ENCODE measurements around the gene CD300LG. TPM values are rescaled to one million over a fixed set of nuclear protein-coding genes. Genes with fewer than 3 reads are reported as not detected.
"Not testable (repeated sequence)": the region's sequence is repeated elsewhere in the genome, so short reads cannot be mapped to it uniquely, and the experiment has no call there.

CD300LG gene
- total and polyA plus RNA-seq, 4 experiments from 2014 or later: not detected

- Mint-ChIP-seq H3K27me3 (peaks cover 6 to 11% of the 10 kb centered on the region in 2 donors), H3K27ac (peak overlapping the region in 3 of 7 donors; percentile 3 to 42 (median 29)), H3K4me1 (no peaks in the 10 kb centered on the region), H3K9me3 (no peaks in the 10 kb centered on the region), H3K4me3 (no peak overlapping the region), H3K36me3 (no peaks in the 10 kb centered on the region)
- Histone ChIP-seq H3K27ac (ENCODE audit: low read depth, low read length) (no peak overlapping the region), H3K27me3 (ENCODE audit: insufficient read depth, low read length) (peaks cover 2% of the 10 kb centered on the region), H3K9me3 (ENCODE audit: control insufficient read depth in 1 of 2, low read length in 2 of 2) (no peaks in the 10 kb centered on the region), H3K36me3 (ENCODE audit: insufficient read depth, low read length) (no peaks in the 10 kb centered on the region), H3K4me1 (ENCODE audit: insufficient read depth, low read length) (no peaks in the 10 kb centered on the region), H3K4me3 (ENCODE audit: low read length in 2 of 2) (no peak overlapping the region)
- ChIA-PET CTCF (ENCODE audit: partially characterized antibody) (interaction anchor here (0.9 to 4.9 kb wide), 3 partner anchors 13 to 25 kb away, joined by 3 to 33 read pairs (median 3); no protein-coding TSS in a partner anchor), POLR2A (ENCODE audit: partially characterized antibody) (no interaction called here)
- intact Hi-C loops (cut with micrococcal nuclease): no loop called here
- DNase-seq: no peak
Measured at GRCh38 chr17:43891851-43892646, 45.1 kb downstream of the CD300LG start.

DNA sequence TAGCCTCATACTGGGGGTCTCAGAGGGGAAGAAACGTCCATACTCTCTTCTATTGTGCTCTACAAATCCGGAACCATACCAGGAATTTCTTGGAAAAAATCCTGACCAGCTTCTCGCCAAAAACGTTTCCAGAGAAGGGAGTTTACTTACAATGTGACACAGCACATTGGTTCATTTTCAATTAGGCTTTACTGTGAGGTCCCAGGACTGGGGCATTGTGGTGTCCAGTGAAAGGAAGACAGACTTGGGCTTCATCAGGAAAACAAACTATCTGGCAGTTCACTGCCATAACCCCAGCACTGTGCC is 45.6 kb downstream of the CD300LG start:
- Mint-ChIP-seq H3K27me3 (peaks cover 6 to 15% of the 10 kb centered on the region in 2 donors), H3K4me3 (no peak overlapping the region), H3K27ac (no peak overlapping the region), H3K36me3 (peaks cover 0 to under 1% of the 10 kb centered on the region in 2 donors), H3K4me1 (no peaks in the 10 kb centered on the region), H3K9me3 (peaks cover 0 to 1% (median 0%) of the 10 kb centered on the region in 8 donors)
- intact Hi-C loops (cut with micrococcal nuclease): no loop called here
- Histone ChIP-seq H3K27me3 (ENCODE audit: insufficient read depth, low read length) (peaks cover 2% of the 10 kb centered on the region), H3K4me3 (ENCODE audit: low read length in 2 of 2) (no peak overlapping the region), H3K27ac (ENCODE audit: low read depth, low read length) (no peak overlapping the region), H3K36me3 (ENCODE audit: insufficient read depth, low read length) (no peaks in the 10 kb centered on the region), H3K4me1 (ENCODE audit: insufficient read depth, low read length) (no peaks in the 10 kb centered on the region), H3K9me3 (ENCODE audit: control insufficient read depth in 1 of 2, low read length in 2 of 2) (no peaks in the 10 kb centered on the region)
- CTCF ChIA-PET (ENCODE audit: partially characterized antibody): interaction anchor here (1.1 to 4.9 kb wide), 2 partner anchors 13 to 17 kb away, joined by 3 to 33 read pairs; no protein-coding TSS in a partner anchor
- no peak for DNase-seq
- POLR2A ChIA-PET (ENCODE audit: partially characterized antibody): no interaction called here

DNA sequence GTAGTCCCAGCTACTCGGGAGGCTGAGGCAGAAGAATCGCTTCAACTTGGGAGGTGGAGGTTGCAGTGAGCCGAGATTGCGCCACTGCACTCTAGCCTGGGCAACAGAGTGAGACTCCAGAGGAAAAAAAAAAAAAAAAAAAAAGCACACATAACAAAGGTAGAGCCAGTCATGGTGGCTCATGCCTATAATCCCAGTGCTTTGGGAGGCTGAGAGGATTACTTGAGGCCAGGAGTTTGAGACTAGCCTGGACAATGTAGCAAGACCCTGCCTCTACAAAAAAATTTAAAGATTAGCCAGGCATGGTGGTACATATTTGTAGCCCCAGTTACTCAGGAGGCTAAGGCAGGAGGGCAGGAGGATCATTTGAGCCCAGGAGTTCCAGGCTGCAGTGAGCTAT is 47.5 kb downstream of the CD300LG start:
- intact Hi-C loops (cut with micrococcal nuclease); H3K4me3 Mint-ChIP-seq; H3K36me3 ChIP-seq (ENCODE audit: insufficient read depth, low read length); H3K4me1 ChIP-seq (ENCODE audit: insufficient read depth, low read length); POLR2A ChIA-PET (ENCODE audit: partially characterized antibody); H3K36me3 Mint-ChIP-seq; H3K4me3 ChIP-seq (ENCODE audit: low read length in 2 of 2); H3K27ac Mint-ChIP-seq; H3K27me3 ChIP-seq (ENCODE audit: insufficient read depth, low read length); H3K9me3 Mint-ChIP-seq; H3K27ac ChIP-seq (ENCODE audit: low read depth, low read length); DNase-seq; H3K9me3 ChIP-seq (ENCODE audit: control insufficient read depth in 1 of 2, low read length in 2 of 2); H3K4me1 Mint-ChIP-seq: not testable (repeated sequence)
- CTCF ChIA-PET (ENCODE audit: partially characterized antibody): interaction anchor here (0.8 to 4.9 kb wide), 4 partner anchors 12 to 26 kb away, joined by 3 to 33 read pairs (median 5); no protein-coding TSS in a partner anchor
- peaks cover 6 to 14% of the 10 kb centered on the region in 2 donors for H3K27me3 Mint-ChIP-seq

DNA sequence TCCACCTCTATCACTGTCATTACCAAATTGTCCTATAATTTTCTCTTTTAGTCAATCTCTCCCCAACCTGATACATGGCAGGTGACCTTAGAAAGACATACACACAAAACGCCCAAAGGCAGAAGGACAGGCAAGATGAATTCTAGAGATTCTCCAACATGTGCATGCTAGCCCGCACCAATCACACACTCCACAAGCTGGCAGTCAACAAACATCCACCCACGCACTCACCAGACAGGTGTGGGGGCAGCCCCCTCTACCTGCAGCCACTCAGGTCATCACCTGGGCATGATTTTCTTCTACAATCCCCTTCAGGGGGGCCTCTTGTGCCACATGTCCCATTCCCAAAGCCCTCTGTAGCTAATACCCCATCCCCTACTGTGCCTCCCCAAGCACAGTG is 50.9 kb downstream of the CD300LG start:
- Mint-ChIP-seq H3K4me1 (peaks cover 0 to 18% (median 9%) of the 10 kb centered on the region in 4 donors), H3K9me3 (peaks cover 0 to 1% (median 0%) of the 10 kb centered on the region in 8 donors), H3K27me3 (peaks cover 4 to 22% of the 10 kb centered on the region in 2 donors), H3K27ac (no peak overlapping the region), H3K4me3 (no peak overlapping the region), H3K36me3 (peaks cover 0 to 2% of the 10 kb centered on the region in 2 donors)
- H3K27ac ChIP-seq (ENCODE audit: low read depth, low read length): no peak overlapping the region
- H3K36me3 ChIP-seq (ENCODE audit: insufficient read depth, low read length): no peaks in the 10 kb centered on the region
- DNase-seq: no peak
- H3K27me3 ChIP-seq (ENCODE audit: insufficient read depth, low read length): peaks cover 2% of the 10 kb centered on the region
- CTCF ChIA-PET (ENCODE audit: partially characterized antibody): interaction anchor here (5.7 kb wide), 1 partner anchor 12 kb away, joined by 27 read pairs; no protein-coding TSS in a partner anchor
- peaks cover 14% of the 10 kb centered on the region for H3K4me1 ChIP-seq (ENCODE audit: insufficient read depth, low read length)
- H3K9me3 ChIP-seq (ENCODE audit: control insufficient read depth in 1 of 2, low read length in 2 of 2): no peaks in the 10 kb centered on the region
- POLR2A ChIA-PET (ENCODE audit: partially characterized antibody): no interaction called here
- intact Hi-C loops (cut with micrococcal nuclease): no loop called here
- no peak overlapping the region for H3K4me3 ChIP-seq (ENCODE audit: low read length in 2 of 2)

DNA sequence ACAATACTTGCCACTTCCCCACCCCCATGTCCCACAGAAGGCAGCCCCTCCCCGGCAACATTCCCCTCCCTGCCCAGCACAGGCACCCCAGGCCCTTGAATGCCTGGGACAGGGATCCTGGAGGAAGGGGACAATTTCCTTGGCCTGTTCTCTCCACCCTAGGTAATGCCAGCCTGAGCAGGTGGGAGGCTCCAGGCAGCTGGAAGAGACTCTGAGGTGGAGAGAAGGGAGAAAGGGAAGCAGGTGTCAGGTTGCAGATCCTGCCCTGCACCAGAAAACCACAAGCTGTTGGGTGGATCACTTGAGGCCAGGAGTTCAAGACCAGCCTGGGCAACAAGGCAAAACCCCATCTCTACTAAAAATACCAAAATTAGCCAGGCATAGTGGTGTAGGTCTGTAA is 51.5 kb downstream of the CD300LG start:
- Histone ChIP-seq H3K4me3 (ENCODE audit: low read length in 2 of 2) (no peak overlapping the region), H3K27me3 (ENCODE audit: insufficient read depth, low read length) (peaks cover 2% of the 10 kb centered on the region), H3K27ac (ENCODE audit: low read depth, low read length) (no peak overlapping the region), H3K9me3 (ENCODE audit: control insufficient read depth in 1 of 2, low read length in 2 of 2) (no peaks in the 10 kb centered on the region), H3K36me3 (ENCODE audit: insufficient read depth, low read length) (no peaks in the 10 kb centered on the region), H3K4me1 (ENCODE audit: insufficient read depth, low read length) (peaks cover 14% of the 10 kb centered on the region)
- H3K27ac Mint-ChIP-seq: no peak overlapping the region
- no peak overlapping the region for H3K4me3 Mint-ChIP-seq
- ChIA-PET POLR2A (ENCODE audit: partially characterized antibody) (no interaction called here), CTCF (ENCODE audit: partially characterized antibody) (interaction anchor here (1.5 to 5.7 kb wide), 2 partner anchors 11 to 20 kb away, joined by 5 to 27 read pairs; no protein-coding TSS in a partner anchor)
- intact Hi-C loops (cut with micrococcal nuclease): no loop called here
- H3K9me3 Mint-ChIP-seq: peaks cover 0 to 1% (median 0%) of the 10 kb centered on the region in 8 donors
- peaks cover 0 to 18% (median 9%) of the 10 kb centered on the region in 4 donors for H3K4me1 Mint-ChIP-seq
- DNase-seq: no peak
- H3K27me3 Mint-ChIP-seq: peaks cover 4 to 22% of the 10 kb centered on the region in 2 donors
- H3K36me3 Mint-ChIP-seq: peaks cover 0 to 2% of the 10 kb centered on the region in 2 donors

GRCh38 chr17:43900183-43900857 is 53.3 kb downstream of the CD300LG start:
- Histone ChIP-seq H3K4me1 (ENCODE audit: insufficient read depth, low read length) (peaks cover 14% of the 10 kb centered on the region), H3K9me3 (ENCODE audit: control insufficient read depth in 1 of 2, low read length in 2 of 2) (no peaks in the 10 kb centered on the region), H3K27me3 (ENCODE audit: insufficient read depth, low read length) (peaks cover 3% of the 10 kb centered on the region), H3K27ac (ENCODE audit: low read depth, low read length) (no peak overlapping the region), H3K36me3 (ENCODE audit: insufficient read depth, low read length) (no peaks in the 10 kb centered on the region), H3K4me3 (ENCODE audit: low read length in 2 of 2) (peak overlapping the region; percentile 42 to 54)
- peaks cover 0 to 18% (median 11%) of the 10 kb centered on the region in 4 donors for H3K4me1 Mint-ChIP-seq
- H3K27ac Mint-ChIP-seq: peak overlapping the region in 2 of 7 donors; percentile 37 to 57
- intact Hi-C loops (cut with micrococcal nuclease): no loop called here
- H3K36me3 Mint-ChIP-seq: peaks cover 0 to 2% of the 10 kb centered on the region in 2 donors
- CTCF ChIA-PET (ENCODE audit: partially characterized antibody): interaction anchor here (1.3 to 5.7 kb wide), 2 partner anchors 9 to 14 kb away, joined by 4 to 27 read pairs; no protein-coding TSS in a partner anchor
- peaks cover 0 to 1% (median 0%) of the 10 kb centered on the region in 8 donors for H3K9me3 Mint-ChIP-seq
- peaks cover 8 to 28% of the 10 kb centered on the region in 2 donors for H3K27me3 Mint-ChIP-seq
- peak; percentile 68 to 80 (median 74) for DNase-seq
- H3K4me3 Mint-ChIP-seq: peak overlapping the region; percentile 73 to 87 (median 80)
- POLR2A ChIA-PET (ENCODE audit: partially characterized antibody): interaction anchor here (0.6 kb wide), 1 partner anchor 114 kb away, joined by 3 read pairs; the partner anchor contains the start of gene TMEM101
